HEK293 (cell line): ENCODE measurements around the gene TRNT1.

Experiments used
- SP7 ChIP-seq: fragments of 450-650 bp; formaldehyde crosslinking; IDR thresholded peaks from 2 replicates; pipeline ENCODE4 v1.5.1; 2016; ENCODE audit warnings: missing biosample characterization, missing genetic modification characterization
- TCF7L2 ChIP-seq: IDR thresholded peaks from 2 replicates; pipeline ENCODE4 v1.6.1; 2011; ENCODE audit warnings: low read depth, mild to moderate bottlenecking, inconsistent platforms, low read length, moderate library complexity, borderline replicate concordance
- ZBTB21 ChIP-seq: fragments of 450-650 bp; formaldehyde crosslinking; IDR thresholded peaks from 2 replicates; pipeline ENCODE4 v1.5.1; 2017; ENCODE audit warnings: missing biosample characterization, missing genetic modification characterization
- ZBTB49 ChIP-seq: fragments of 450-650 bp; formaldehyde crosslinking; IDR thresholded peaks from 2 replicates; pipeline ENCODE4 v1.5.1; 2016; ENCODE audit warnings: missing biosample characterization, missing genetic modification characterization, low read depth
- ZBTB7A ChIP-seq: fragments of 450-650 bp; formaldehyde crosslinking; IDR thresholded peaks from 2 replicates; pipeline ENCODE4 v1.5.1; 2016; ENCODE audit warnings: low read depth, missing biosample characterization, missing genetic modification characterization
- ZNF37A ChIP-seq: fragments of 450-650 bp; IDR thresholded peaks from 2 replicates; pipeline ENCODE4 v1.5.1; 2018; ENCODE audit warnings: missing biosample characterization, missing genetic modification characterization
- ZNF76 ChIP-seq: fragments of 450-650 bp; formaldehyde crosslinking; IDR thresholded peaks from 2 replicates; pipeline ENCODE4; 2016; ENCODE audit warnings: low read depth, missing biosample characterization, missing genetic modification characterization, borderline replicate concordance
- TF ChIP-seq, protein P1 (sequence below): fragments of 450-650 bp; formaldehyde crosslinking; IDR thresholded peaks from 2 replicates; pipeline ENCODE4 v1.5.1; 2017; ENCODE audit warnings: missing biosample characterization, mild to moderate bottlenecking, missing genetic modification characterization, moderate library complexity
- TF ChIP-seq, protein P2 (sequence below): fragments of 450-650 bp; formaldehyde crosslinking; IDR thresholded peaks from 2 replicates; pipeline ENCODE4 v1.5.1; 2016; ENCODE audit warnings: missing biosample characterization, missing genetic modification characterization

GRCh38 chr3:3191675-3192285, 65.0 kb downstream of the TRNT1 start:
- TF ChIP-seq ZNF37A (tag by site-specific recombination) (no peak), SP7 (tag by site-specific recombination) (no peak), TCF7L2 (no peak), ZBTB21 (no peak), ZNF76 (no peak), ZBTB49 (tag by site-specific recombination) (no peak), ZBTB7A (tag by site-specific recombination) (no peak)
- TF ChIP-seq, protein P1, sequence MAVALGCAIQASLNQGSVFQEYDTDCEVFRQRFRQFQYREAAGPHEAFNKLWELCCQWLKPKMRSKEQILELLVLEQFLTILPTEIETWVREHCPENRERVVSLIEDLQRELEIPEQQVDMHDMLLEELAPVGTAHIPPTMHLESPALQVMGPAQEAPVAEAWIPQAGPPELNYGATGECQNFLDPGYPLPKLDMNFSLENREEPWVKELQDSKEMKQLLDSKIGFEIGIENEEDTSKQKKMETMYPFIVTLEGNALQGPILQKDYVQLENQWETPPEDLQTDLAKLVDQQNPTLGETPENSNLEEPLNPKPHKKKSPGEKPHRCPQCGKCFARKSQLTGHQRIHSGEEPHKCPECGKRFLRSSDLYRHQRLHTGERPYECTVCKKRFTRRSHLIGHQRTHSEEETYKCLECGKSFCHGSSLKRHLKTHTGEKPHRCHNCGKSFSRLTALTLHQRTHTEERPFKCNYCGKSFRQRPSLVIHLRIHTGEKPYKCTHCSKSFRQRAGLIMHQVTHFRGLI (tag by site-specific recombination): no peak
- TF ChIP-seq, protein P2, sequence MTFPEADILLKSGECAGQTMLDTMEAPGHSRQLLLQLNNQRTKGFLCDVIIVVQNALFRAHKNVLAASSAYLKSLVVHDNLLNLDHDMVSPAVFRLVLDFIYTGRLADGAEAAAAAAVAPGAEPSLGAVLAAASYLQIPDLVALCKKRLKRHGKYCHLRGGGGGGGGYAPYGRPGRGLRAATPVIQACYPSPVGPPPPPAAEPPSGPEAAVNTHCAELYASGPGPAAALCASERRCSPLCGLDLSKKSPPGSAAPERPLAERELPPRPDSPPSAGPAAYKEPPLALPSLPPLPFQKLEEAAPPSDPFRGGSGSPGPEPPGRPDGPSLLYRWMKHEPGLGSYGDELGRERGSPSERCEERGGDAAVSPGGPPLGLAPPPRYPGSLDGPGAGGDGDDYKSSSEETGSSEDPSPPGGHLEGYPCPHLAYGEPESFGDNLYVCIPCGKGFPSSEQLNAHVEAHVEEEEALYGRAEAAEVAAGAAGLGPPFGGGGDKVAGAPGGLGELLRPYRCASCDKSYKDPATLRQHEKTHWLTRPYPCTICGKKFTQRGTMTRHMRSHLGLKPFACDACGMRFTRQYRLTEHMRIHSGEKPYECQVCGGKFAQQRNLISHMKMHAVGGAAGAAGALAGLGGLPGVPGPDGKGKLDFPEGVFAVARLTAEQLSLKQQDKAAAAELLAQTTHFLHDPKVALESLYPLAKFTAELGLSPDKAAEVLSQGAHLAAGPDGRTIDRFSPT (tag by site-specific recombination): no peak
